Ectodermal cell (in vitro differentiated cells): ENCODE results near the gene TAF13.
"Not testable (repeated sequence)": the region's sequence is repeated elsewhere in the genome, so short reads cannot be mapped to it uniquely, and the experiment has no call there.

Source experiments
- H3K27ac ChIP-seq: 2 replicates; pipeline ENCODE4 v1.7.0; 2013; ENCODE audit warnings: mild to moderate bottlenecking, low read depth, low read length; ENCODE audit not compliant: insufficient read depth, poor library complexity, severe bottlenecking
- H3K27me3 ChIP-seq: 2 replicates; pipeline ENCODE4 v1.7.0; 2013; ENCODE audit warnings: mild to moderate bottlenecking, low read length; ENCODE audit not compliant: insufficient read depth, control insufficient read depth, poor library complexity, severe bottlenecking
- H3K36me3 ChIP-seq: one replicate; pipeline ENCODE4 v1.7.0; 2013; ENCODE audit warnings: low read length; ENCODE audit not compliant: control insufficient read depth, insufficient read depth
- H3K4me1 ChIP-seq: one replicate; pipeline ENCODE4 v1.7.0; 2013; ENCODE audit warnings: low read length; ENCODE audit not compliant: control insufficient read depth, insufficient read depth
- H3K4me3 ChIP-seq: 2 replicates; pipeline ENCODE4 v1.7.0; 2013; ENCODE audit warnings: low read depth, low read length, control low read depth; ENCODE audit not compliant: insufficient read depth
- H3K9me3 ChIP-seq: 2 replicates; pipeline ENCODE4 v1.7.0; 2013; ENCODE audit warnings: mild to moderate bottlenecking, low read length, moderate library complexity; ENCODE audit not compliant: control insufficient read depth
- WGBS, 2 experiments: methylation state at CpG; one replicate each; pipeline ENCODE4 v1.1.7; 2013; ENCODE audit warnings: missing lambda C conversion rate in 2 of 2; 5-methylcytosine and 5-hydroxymethylcytosine counted together

TAF13 gene

DNA sequence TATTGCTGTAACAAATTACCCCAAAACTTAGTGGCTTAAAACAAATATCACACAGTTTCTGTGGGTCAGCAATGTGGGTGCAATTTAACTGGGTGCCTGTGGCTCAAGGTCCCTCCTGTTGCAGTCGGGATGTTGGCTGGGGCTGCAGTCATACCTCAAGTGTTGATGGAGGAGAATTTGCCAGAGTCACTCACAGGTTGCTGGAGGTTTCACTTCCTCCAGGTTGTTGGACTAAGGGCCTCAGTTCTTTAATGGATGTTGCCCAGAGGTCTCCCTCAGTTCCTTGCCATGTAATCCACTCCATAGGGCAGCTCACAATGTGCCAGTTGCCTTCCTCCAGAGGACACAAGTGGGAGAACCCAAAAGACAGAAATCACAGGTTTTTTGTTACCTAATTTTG is 2.5 kb upstream of the TAF13 start:
- Histone ChIP-seq H3K4me3 (no peak overlapping the region), H3K9me3 (no peaks in the 10 kb centered on the region), H3K4me1 (no peaks in the 10 kb centered on the region), H3K36me3 (no peaks in the 10 kb centered on the region), H3K27me3 (no peaks in the 10 kb centered on the region), H3K27ac (no peak overlapping the region)
- 95 to 96% methylated on average over 1 of the region's 1 CpG for WGBS, 2 experiments

DNA sequence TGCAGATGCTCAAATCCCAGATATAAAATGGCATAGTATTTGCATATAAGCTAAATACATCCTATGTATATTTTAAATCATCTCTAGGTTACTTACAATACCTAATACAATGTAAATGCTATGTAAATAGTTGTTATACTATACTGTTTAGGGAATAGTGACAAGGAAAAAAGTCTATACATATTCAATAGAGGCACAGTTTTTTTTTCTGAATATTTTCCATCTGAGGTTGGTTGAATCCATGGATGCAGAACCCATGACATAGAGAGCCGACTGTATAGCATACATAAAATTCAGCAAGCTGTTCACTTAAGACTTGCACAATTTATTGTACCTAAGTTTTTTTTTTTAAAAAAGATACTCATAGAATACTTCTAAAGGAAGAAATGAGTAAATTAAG is 6.5 kb downstream of the TAF13 start:
- H3K36me3 ChIP-seq = no peaks in the 10 kb centered on the region

DNA sequence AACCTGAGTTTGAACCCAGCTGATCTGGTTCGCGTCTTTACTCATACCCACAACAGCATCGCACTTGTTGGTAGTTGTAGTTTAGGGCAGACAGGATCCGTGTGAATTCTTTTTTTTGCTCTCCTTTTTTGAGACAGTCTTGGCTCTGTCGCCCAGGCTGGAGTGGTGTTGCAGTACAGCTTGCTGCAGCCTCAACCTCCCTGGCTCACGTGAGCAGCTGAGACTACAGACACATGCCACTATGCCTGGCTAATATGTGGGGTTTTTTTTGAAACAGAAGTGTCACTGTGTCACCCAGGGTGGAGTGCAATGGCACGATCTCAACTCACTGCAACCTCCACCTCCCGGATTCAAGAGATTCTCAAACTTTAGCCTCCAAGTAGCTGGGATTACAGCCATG is 7.9 kb downstream of the TAF13 start:
- Histone ChIP-seq H3K27ac (no peak overlapping the region), H3K4me3 (no peak overlapping the region), H3K27me3 (no peaks in the 10 kb centered on the region), H3K4me1 (no peaks in the 10 kb centered on the region), H3K9me3 (no peaks in the 10 kb centered on the region), H3K36me3 (peaks cover 8% of the 10 kb centered on the region)
- 93 to 96% methylated on average over 8 of the region's 8 CpGs for WGBS, 2 experiments

More for the DNA sequence above, 6.5 kb downstream of the TAF13 start:
- H3K9me3 ChIP-seq = no peaks in the 10 kb centered on the region
- H3K4me3 ChIP-seq = no peak overlapping the region
- WGBS, 2 experiments = 89% methylated on average over 1 of the region's 1 CpG; no CpG with 5 or more reads in 1 of the 2 experiments
- no peaks in the 10 kb centered on the region for H3K27me3 ChIP-seq
- no peak overlapping the region for H3K27ac ChIP-seq
- H3K4me1 ChIP-seq = no peaks in the 10 kb centered on the region

- H3K27me3 ChIP-seq = no peaks in the 10 kb centered on the region
- no peak overlapping the region for H3K27ac ChIP-seq
- WGBS, 2 experiments = 89 to 95% methylated on average over 2 of the region's 3 CpGs
- no peak overlapping the region for H3K4me3 ChIP-seq
- H3K36me3 ChIP-seq = peaks cover 14% of the 10 kb centered on the region
- no peaks in the 10 kb centered on the region for H3K9me3 ChIP-seq
- no peaks in the 10 kb centered on the region for H3K4me1 ChIP-seq
Observed at GRCh38 chr1:109065137-109065536, 10.7 kb downstream of the TAF13 start.

DNA sequence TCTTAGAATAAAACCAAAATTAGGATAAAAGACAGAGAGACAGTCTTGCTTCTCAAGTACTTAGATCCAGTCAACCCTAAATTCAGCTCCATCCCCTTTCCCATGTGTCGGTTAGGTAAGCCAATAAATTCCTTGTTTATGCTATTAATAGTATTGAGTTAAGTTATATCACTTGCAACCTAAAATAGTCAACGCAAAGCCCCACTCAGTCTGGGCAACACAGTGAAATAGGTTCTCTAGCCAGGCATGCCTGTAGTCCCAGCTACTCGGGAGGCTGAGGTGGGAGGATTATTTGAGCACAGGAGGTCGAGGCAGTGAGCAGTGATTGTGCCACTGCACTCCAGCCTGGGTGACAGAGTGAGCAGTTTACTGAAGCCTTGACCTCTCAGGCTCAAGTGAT is 14.6 kb downstream of the TAF13 start:
- no peak overlapping the region for H3K27ac ChIP-seq
- H3K4me1 ChIP-seq = no peaks in the 10 kb centered on the region
- no peaks in the 10 kb centered on the region for H3K27me3 ChIP-seq
- peaks cover 14% of the 10 kb centered on the region for H3K36me3 ChIP-seq
- WGBS, 2 experiments = 78 to 91% methylated on average over 3 to 4 of the region's 4 CpGs
- no peak overlapping the region for H3K4me3 ChIP-seq
- no peaks in the 10 kb centered on the region for H3K9me3 ChIP-seq

DNA sequence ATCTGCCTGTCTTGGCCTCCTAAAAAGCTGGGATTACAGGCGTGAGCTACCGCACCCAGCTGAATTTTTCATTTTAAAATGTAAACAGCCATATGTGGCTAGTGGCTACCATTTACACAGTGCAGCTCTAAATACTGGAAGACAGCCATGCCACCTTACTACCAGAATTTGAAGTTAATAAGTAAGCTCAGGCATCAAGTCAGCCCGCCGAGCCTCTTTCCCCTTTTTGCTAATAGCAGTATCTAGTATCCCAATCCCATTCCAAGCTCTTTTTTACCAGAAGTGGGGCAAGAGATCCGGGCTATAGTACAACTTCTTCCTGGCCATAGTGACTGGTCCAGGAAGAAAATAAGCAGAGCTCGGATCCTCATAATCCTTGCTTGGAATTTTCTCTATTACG is 15.1 kb downstream of the TAF13 start:
- 92 to 95% methylated on average over 7 of the region's 7 CpGs for WGBS, 2 experiments
- H3K4me3 ChIP-seq = no peak overlapping the region
- no peaks in the 10 kb centered on the region for H3K9me3 ChIP-seq
- no peaks in the 10 kb centered on the region for H3K27me3 ChIP-seq
- peaks cover 14% of the 10 kb centered on the region for H3K36me3 ChIP-seq
- H3K4me1 ChIP-seq = no peaks in the 10 kb centered on the region
- H3K27ac ChIP-seq = no peak overlapping the region

- no peaks in the 10 kb centered on the region for H3K27me3 ChIP-seq
- no peak overlapping the region for H3K27ac ChIP-seq
- H3K9me3 ChIP-seq = no peaks in the 10 kb centered on the region
- H3K36me3 ChIP-seq = peaks cover 13% of the 10 kb centered on the region
- H3K4me3 ChIP-seq = no peak overlapping the region
- no peaks in the 10 kb centered on the region for H3K4me1 ChIP-seq
Observed at GRCh38 chr1:109059026-109059425, 16.8 kb downstream of the TAF13 start.

GRCh38 chr1:109056064-109056463 is 19.7 kb downstream of the TAF13 start:
- Histone ChIP-seq H3K9me3 (no peaks in the 10 kb centered on the region), H3K27ac (no peak overlapping the region), H3K27me3 (no peaks in the 10 kb centered on the region), H3K36me3 (no peaks in the 10 kb centered on the region), H3K4me1 (no peaks in the 10 kb centered on the region), H3K4me3 (no peak overlapping the region)
- 89 to 96% methylated on average over 3 of the region's 3 CpGs for WGBS, 2 experiments

DNA sequence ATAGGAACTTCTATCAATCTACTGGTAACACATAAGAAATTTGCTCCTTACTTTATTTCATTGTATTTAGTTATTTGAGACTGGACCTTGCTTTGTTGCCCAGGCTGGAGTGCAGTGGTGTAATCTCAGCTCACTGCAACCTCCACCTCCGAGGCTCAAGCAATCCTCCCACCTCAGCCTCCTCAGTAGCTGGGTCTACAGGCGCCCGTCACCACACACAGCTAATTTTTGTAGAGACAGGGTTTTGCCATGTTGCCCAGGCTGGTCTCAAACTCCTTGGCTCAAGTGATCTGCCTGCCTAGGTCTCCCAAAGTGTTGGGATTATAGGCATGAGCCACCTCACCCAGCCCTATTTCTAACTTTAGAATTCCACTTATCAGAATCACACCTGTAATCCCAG is 23.7 kb downstream of the TAF13 start:
- WGBS, 2 experiments = 92 to 98% methylated on average over 3 of the region's 3 CpGs
- not testable (repeated sequence) for H3K4me3 ChIP-seq, H3K9me3 ChIP-seq, H3K27ac ChIP-seq, H3K36me3 ChIP-seq, H3K4me1 ChIP-seq, H3K27me3 ChIP-seq

DNA sequence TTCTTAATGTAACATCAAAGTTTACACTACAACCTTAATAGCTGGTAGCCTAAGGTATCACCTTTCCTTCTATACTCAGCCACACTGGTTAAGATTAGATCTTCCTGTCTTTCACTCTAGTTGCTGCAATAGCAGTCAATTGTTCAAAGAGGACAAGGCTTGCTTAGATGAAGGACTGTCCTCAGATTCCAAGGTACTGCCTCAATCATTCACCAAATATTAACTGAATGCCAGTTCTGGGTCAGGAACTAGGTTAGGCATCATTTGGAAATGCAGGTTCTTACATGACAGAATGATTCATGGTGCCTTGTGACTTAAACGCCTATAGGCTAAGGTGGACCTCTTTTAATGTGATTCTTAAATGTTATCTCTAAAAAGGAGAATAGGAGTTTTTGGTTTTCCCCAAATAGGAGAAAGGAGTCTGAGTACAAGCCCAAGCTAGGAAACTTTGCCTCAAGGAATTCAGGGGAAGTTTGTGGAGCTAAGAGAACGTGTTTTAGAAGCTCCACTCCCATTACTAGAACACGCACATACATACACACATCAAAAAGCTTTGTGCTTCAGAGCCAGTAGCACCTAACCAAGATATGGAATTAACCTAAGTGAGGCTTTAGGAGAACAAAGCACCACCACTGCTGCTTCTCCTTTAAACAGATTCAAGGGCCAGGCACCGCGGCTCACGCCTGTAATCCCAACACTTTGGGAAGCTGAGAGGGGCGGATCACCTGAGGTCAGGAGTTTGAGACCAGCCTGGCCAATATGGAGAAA is 25.4 kb downstream of the TAF13 start:
- H3K4me3 ChIP-seq = no peak overlapping the region
- H3K4me1 ChIP-seq = no peaks in the 10 kb centered on the region
- no peaks in the 10 kb centered on the region for H3K36me3 ChIP-seq
- 85 to 90% methylated on average over 7 of the region's 7 CpGs for whole genome bisulfite sequencing, 2 experiments
- H3K27ac ChIP-seq = no peak overlapping the region
- no peaks in the 10 kb centered on the region for H3K27me3 ChIP-seq
- no peaks in the 10 kb centered on the region for H3K9me3 ChIP-seq

GRCh38 chr1:109048335-109048734 is 27.5 kb downstream of the TAF13 start:
- Histone ChIP-seq H3K27me3 (no peaks in the 10 kb centered on the region), H3K4me1 (no peaks in the 10 kb centered on the region), H3K9me3 (no peaks in the 10 kb centered on the region), H3K36me3 (no peaks in the 10 kb centered on the region), H3K27ac (no peak overlapping the region), H3K4me3 (no peak overlapping the region)
- 68 to 72% methylated on average over 2 of the region's 2 CpGs for WGBS, 2 experiments
